Activated CD8-positive, alpha-beta memory T cell treated with anti-CD3 and anti-CD28 coated beads, Interleukin-2, amount 10 ng/mL, durations not matched to agents 7 days and 5 days (primary cell): Measurements from ENCODE around the gene ATF5. TPM values are rescaled to one million over a fixed set of nuclear protein-coding genes. Genes with fewer than 3 reads are reported as not detected.
"Not testable (repeated sequence)": the region's sequence is repeated elsewhere in the genome, so short reads cannot be mapped to it uniquely, and the experiment has no call there.

Experiments
- ATAC-seq: fragments of 150-1000 bp; cut with Tn5 transposase; one replicate; pipeline ENCODE4 v1.10.0; 2021; ENCODE audit warnings: moderate library complexity
- CTCF ChIA-PET: fragments of 350-600 bp; sonication (Branson Sonifier 250); formaldehyde crosslinking; loops from one replicate; lab custom pipeline; 2021; ENCODE audit warnings: antibody characterized with exemption; lab: Charles Lee
- DNase-seq: peaks from one replicate; pipeline ENCODE4 v3.0.0-alpha.2; 2020
- H3K27ac Mint-ChIP-seq: one replicate; pipeline ENCODE4 v1.8.0; 2021; ENCODE audit warnings: mild to moderate bottlenecking, mixed read lengths
- H3K27me3 Mint-ChIP-seq: one replicate; pipeline ENCODE4 v1.8.0; 2021; ENCODE audit warnings: mixed read lengths
- H3K36me3 Mint-ChIP-seq: one replicate; pipeline ENCODE4 v1.8.0; 2021; ENCODE audit warnings: mild to moderate bottlenecking, mixed read lengths
- H3K4me1 Mint-ChIP-seq: one replicate; pipeline ENCODE4 v1.8.0; 2021; ENCODE audit warnings: mixed read lengths
- H3K4me3 Mint-ChIP-seq: one replicate; pipeline ENCODE4 v1.8.0; 2021; ENCODE audit warnings: mild to moderate bottlenecking, moderate library complexity, mixed read lengths
- H3K9me3 Mint-ChIP-seq: one replicate; pipeline ENCODE4 v1.8.0; 2022; ENCODE audit warnings: low read depth, mixed read lengths
- total RNA-seq, 2 experiments: library from RNA; stranded (reverse); gene quantifications; one replicate each; pipeline ENCODE4 v1.2.3, GENCODE V29; 2021

The ATF5 gene
- total RNA-seq, 2 experiments from 2014 or later, result 8.4 to 13.7 TPM

DNA sequence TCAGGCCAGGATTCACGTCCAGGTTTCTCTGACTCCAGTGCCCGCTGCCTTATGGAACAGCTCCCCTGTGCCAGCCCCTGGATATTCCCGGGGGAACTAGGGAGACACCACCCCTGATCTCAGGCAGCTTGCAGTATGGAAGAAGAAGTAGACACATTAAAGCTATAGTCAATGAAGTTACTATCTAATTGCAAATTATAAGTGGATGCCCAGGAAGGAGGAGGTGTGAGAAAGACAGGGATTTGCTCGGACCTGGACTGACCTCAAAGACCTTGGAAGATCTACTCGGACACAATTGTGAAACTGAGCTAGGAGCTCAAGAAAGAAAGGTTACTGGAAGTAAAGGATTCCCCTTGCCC, 21.6 kb downstream of the ATF5 start:
- CTCF ChIA-PET, result interaction anchor here (1.2 to 2.5 kb wide), 3 partner anchors 13 to 185 kb away, joined by 4 to 9 read pairs (median 7); no protein-coding TSS in a partner anchor
- no peak for ATAC-seq
- H3K27me3 Mint-ChIP-seq, result peaks cover 26% of the 10 kb centered on the region

DNA sequence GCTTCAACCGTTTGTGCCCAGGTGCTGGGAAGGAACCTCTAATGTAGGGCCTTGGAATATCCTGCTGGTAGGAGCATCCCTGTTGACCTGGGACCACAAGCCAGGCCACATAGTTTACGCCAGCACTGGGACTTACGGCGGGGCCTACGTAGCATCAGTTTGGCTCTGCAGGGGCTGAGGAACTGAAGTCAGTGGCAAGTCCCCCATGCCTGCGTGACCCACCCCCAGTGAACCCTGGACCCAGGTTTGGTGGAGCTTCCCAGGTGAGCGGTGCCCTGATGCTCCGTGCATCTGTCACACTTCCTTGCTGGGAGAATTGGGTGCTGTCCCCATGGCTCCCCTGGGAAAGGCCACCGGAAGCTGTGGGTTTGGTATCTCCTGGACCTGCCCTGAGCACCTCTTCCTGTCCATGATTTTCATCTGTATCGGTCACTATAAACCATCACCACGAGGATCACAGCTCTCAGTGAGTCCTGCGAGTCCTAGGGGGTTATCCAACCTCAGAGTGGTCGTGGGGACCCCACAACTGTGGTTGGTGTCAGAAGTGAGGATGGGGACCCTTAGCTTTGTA, 22.0 kb downstream of the ATF5 start:
- no peak overlapping the region for H3K4me3 Mint-ChIP-seq
- CTCF ChIA-PET, result interaction anchor here (1.0 to 2.5 kb wide), 4 partner anchors 10 to 185 kb away, joined by 3 to 9 read pairs (median 6); no protein-coding TSS in a partner anchor
- no peak overlapping the region for H3K27ac Mint-ChIP-seq
- H3K36me3 Mint-ChIP-seq, result no peaks in the 10 kb centered on the region
- no peak for ATAC-seq
- no peaks in the 10 kb centered on the region for H3K9me3 Mint-ChIP-seq
- H3K27me3 Mint-ChIP-seq, result peaks cover 26% of the 10 kb centered on the region
- no peak for DNase-seq
- peaks cover 6% of the 10 kb centered on the region for H3K4me1 Mint-ChIP-seq

More for the DNA sequence above, 21.6 kb downstream of the ATF5 start:
- H3K4me1 Mint-ChIP-seq, result peaks cover 6% of the 10 kb centered on the region
- DNase-seq, result no peak
- no peak overlapping the region for H3K4me3 Mint-ChIP-seq
- H3K27ac Mint-ChIP-seq, result no peak overlapping the region
- H3K9me3 Mint-ChIP-seq, result no peaks in the 10 kb centered on the region
- no peaks in the 10 kb centered on the region for H3K36me3 Mint-ChIP-seq

DNA sequence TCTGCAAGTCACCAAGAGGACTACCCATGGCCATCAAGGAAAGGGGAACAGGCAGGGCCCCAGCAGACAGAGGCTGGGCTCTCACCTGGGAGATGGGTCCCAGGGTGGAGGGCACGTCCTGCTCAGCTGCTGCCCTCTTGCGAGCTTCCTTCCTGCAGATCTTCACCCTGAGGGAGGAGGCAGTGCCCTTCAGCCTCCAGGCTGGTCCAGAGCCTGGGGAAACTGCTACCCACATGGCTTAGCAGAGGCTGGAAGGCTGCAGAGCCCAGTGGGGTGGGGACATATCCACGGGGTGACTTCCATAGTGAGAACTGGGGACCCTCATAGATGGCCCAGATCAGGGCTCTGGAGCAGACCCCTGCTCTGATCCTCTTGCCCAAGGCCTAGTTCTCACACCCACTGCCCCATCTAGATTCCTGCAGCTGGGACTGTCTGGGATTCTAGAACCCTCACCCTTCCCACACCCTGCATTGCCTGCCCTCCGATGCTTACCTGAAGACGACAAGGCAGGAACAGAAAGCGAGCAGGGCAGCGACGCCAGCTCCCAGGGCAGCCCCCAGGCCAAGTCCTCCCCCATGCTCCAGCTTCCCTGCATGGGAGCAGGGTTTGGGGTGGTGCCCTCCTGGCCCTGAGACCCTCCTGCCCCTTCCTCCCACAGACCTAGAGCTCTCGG, 22.9 kb downstream of the ATF5 start:
- CTCF ChIA-PET, result interaction anchor here (1.0 to 1.6 kb wide), 2 partner anchors 11 to 19 kb away, joined by 3 to 4 read pairs; no protein-coding TSS in a partner anchor
- H3K27me3 Mint-ChIP-seq, result peaks cover 26% of the 10 kb centered on the region

DNA sequence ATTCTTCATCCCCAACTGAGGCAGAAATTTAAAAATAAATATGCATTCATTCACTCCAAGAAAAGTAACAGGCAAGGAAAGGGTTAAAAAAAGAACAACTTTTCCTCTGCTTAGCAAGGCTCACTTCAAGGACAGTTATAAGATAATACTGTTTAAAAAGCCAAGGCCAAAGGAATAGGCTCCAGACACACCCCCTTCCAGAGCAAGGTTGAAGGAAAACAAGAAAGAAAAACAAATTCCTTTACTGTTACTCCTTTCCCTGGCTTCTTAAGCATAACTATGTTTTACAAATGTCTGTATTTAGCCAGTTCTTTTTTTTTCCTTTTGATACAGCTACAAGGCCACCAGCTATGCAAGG, 23.5 kb downstream of the ATF5 start:
- ATAC-seq, result no peak
- Mint-ChIP-seq H3K4me1 (peaks cover 6% of the 10 kb centered on the region), H3K27ac (no peak overlapping the region), H3K36me3 (no peaks in the 10 kb centered on the region), H3K4me3 (no peak overlapping the region), H3K9me3 (no peaks in the 10 kb centered on the region), H3K27me3 (peaks cover 26% of the 10 kb centered on the region)
- no peak for DNase-seq
- CTCF ChIA-PET, result interaction anchor here (1.0 kb wide), 1 partner anchor 15 kb away, joined by 5 read pairs; no protein-coding TSS in a partner anchor

More for the DNA sequence above, 22.9 kb downstream of the ATF5 start:
- DNase-seq (no peak), ATAC-seq (no peak)
- Mint-ChIP-seq H3K4me1 (peaks cover 6% of the 10 kb centered on the region), H3K4me3 (no peak overlapping the region), H3K36me3 (no peaks in the 10 kb centered on the region), H3K9me3 (no peaks in the 10 kb centered on the region), H3K27ac (no peak overlapping the region)

DNA sequence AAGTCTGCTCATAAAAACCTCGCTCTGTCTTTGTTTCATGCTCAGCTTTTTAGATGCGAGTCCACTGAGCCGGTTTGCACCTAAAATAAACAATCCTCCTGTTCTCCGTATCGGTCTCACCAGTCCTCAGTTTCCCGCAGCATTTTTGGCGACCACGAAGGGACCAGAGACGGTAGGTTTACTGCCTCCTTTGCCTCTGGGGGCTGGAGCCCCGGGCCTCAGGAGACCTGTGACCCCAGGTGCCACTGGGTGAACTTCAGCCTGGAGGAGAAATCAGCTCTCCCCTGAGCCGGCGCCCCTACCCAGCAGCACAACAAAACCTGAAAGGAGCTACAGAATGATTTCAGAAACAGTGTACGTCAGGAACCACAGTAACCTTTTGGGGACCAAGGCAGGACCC, 23.9 kb downstream of the ATF5 start:
- ATAC-seq (no peak), DNase-seq (no peak)
- no peaks in the 10 kb centered on the region for H3K9me3 Mint-ChIP-seq
- peaks cover 26% of the 10 kb centered on the region for H3K27me3 Mint-ChIP-seq
- CTCF ChIA-PET, result interaction anchor here (1.0 kb wide), 1 partner anchor 15 kb away, joined by 5 read pairs; no protein-coding TSS in a partner anchor
- peaks cover 6% of the 10 kb centered on the region for H3K4me1 Mint-ChIP-seq
- no peak overlapping the region for H3K27ac Mint-ChIP-seq
- no peaks in the 10 kb centered on the region for H3K36me3 Mint-ChIP-seq
- no peak overlapping the region for H3K4me3 Mint-ChIP-seq

DNA sequence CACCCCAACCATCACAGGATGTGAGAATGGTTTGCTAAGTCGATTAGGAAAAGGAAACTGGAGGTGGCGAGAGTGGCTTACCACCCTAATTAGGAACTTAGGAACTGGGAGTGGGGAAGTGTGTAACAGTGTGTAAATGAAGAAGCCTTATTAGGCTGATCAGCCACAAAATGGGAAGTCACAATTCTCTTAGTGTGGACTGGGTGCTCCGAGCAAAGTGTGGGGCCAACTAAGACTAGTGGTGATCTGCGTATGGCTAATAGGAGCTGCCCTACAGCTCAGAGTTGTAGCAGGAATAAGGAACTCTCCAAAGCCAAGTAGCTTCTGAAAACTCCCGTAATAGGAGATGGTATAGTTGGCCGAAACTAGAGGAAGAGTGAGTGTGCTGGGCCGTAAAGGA, 24.4 kb downstream of the ATF5 start:
- Mint-ChIP-seq H3K4me3 (no peak overlapping the region), H3K27me3 (peaks cover 26% of the 10 kb centered on the region), H3K27ac (no peak overlapping the region), H3K4me1 (peaks cover 6% of the 10 kb centered on the region), H3K9me3 (no peaks in the 10 kb centered on the region), H3K36me3 (no peaks in the 10 kb centered on the region)
- CTCF ChIA-PET, result interaction anchor here (1.0 kb wide), 1 partner anchor 16 kb away, joined by 5 read pairs; no protein-coding TSS in a partner anchor
- DNase-seq (no peak), ATAC-seq (no peak)

DNA sequence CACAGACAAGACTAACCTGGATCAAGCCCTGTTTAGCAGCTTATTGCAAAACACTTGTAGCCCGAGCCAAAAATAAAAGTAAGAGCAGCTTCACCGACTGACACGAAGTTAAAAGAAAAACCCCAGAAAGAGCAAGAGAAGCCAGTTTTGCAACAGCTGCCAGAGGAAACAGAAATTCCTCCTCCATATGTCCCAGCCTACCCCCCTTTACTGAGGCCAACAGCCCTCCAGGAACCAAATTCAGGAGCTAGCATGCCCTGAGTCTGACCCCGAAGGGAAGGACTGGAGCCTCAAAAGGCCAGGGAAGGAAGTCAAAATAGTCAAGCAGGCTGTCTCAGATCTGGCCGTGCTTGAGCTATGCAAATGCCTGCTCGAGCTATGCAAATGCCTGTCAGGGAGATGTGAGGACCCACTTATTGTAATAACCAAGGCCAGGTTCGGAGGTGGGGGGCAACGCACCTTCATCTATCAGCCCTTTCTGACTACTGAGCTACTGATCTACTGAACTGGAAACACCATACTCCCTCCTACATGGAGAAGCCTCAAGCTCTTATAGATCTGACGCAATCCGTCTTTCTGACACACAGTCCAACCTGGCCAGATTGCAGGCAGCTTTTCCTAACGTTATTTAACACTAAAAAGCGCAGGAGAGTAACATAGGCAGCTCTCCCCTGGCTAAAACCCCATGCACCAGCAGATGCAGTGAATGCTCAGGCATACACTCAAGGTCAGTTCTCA, 25.3 kb downstream of the ATF5 start:
- no peak for ATAC-seq
- no peaks in the 10 kb centered on the region for H3K36me3 Mint-ChIP-seq
- CTCF ChIA-PET, result interaction anchor here (0.8 to 1.3 kb wide), 3 partner anchors 11 to 182 kb away, joined by 3 to 4 read pairs (median 3); no protein-coding TSS in a partner anchor
- H3K4me1 Mint-ChIP-seq, result peaks cover 6% of the 10 kb centered on the region
- no peak overlapping the region for H3K27ac Mint-ChIP-seq
- H3K4me3 Mint-ChIP-seq, result no peak overlapping the region
- H3K9me3 Mint-ChIP-seq, result no peaks in the 10 kb centered on the region
- peaks cover 26% of the 10 kb centered on the region for H3K27me3 Mint-ChIP-seq
- DNase-seq, result no peak

DNA sequence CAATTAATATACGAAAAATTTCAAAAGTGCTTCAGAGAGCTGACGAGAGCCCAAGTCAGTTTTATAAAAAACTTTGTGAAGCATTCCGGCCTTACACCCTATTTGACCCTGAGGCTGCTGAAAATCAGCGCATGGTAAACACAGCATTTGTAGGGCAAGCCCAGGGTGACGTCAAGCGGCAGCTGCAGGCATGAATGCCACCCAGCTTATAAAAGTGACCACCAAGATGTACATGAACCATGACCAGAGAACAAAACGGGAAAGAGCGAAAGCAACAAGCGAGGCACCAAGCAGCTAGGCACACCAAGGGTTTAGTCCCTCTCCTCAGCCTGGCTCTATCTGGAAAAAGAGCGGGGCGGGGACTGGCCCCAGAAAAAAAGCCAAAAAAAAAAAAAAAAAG, 25.9 kb downstream of the ATF5 start:
- no peaks in the 10 kb centered on the region for H3K9me3 Mint-ChIP-seq
- no peak for DNase-seq
- H3K36me3 Mint-ChIP-seq, result no peaks in the 10 kb centered on the region
- peaks cover 26% of the 10 kb centered on the region for H3K27me3 Mint-ChIP-seq
- peaks cover 6% of the 10 kb centered on the region for H3K4me1 Mint-ChIP-seq
- CTCF ChIA-PET, result interaction anchor here (1.1 to 1.3 kb wide), 2 partner anchors 17 to 181 kb away, joined by 3 to 4 read pairs; no protein-coding TSS in a partner anchor
- no peak overlapping the region for H3K4me3 Mint-ChIP-seq
- ATAC-seq, result no peak
- H3K27ac Mint-ChIP-seq, result no peak overlapping the region

DNA sequence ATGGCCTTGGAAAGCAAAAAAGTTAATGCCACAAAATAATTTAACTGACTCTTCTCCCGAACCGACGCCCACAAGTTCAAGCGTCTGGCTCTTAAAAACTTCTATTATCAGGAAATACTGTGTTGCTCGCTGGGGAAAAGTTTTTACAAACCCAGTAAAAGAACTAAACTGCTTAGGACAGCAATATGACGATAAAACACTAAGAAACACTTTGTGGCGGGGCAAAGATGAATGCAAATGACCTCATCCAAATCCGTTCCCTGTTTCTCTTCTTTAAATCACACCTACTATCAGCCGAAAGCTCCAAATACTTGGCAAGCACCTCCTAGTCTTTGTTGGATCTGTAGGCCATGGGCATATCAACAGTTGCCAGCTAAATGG, 27.1 kb downstream of the ATF5 start:
- Mint-ChIP-seq H3K4me1 (peaks cover 6% of the 10 kb centered on the region), H3K9me3 (no peaks in the 10 kb centered on the region), H3K27me3 (peaks cover 24% of the 10 kb centered on the region), H3K4me3 (no peak overlapping the region), H3K36me3 (no peaks in the 10 kb centered on the region), H3K27ac (no peak overlapping the region)
- CTCF ChIA-PET, result no interaction called here
- ATAC-seq (no peak), DNase-seq (no peak)

DNA sequence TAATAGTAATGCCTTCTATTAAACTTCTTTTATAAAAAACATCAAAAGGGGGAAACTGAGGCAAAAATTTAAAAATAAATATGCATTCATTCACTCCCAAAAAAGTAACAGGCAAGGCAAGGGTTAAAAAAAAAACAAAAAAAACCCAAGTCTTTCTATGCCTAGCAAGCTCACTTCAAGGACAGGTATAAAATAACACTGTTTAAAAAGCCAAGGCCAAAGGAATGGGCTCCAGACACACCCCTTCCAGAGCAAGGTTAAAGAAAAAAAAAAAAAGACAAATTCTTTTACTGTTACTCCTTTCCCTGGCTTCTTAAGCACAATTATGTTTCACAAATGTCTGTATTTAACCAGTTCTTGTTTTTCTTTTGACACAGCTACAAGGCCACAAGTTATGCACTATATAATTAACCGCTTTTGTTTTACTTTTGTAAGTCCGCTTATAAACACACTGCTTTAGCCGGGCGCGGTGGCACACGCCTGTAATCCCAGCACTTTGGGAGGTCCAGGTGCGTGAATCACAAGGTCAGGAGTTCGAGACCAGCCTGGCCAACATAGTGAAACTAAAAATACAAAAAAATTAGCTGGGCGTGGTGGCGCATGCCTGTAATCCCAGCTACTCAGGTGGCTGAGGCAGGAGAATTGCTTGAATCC, 28.4 kb downstream of the ATF5 start:
- Mint-ChIP-seq H3K4me3 (no peak overlapping the region), H3K36me3 (no peaks in the 10 kb centered on the region), H3K4me1 (peaks cover 6% of the 10 kb centered on the region), H3K27ac (no peak overlapping the region), H3K27me3 (peaks cover 24% of the 10 kb centered on the region), H3K9me3 (no peaks in the 10 kb centered on the region)
- no peak for ATAC-seq
- CTCF ChIA-PET, result interaction anchor here (1.2 to 1.8 kb wide), 3 partner anchors 19 to 28 kb away, joined by 3 to 6 read pairs (median 4); no protein-coding TSS in a partner anchor
- no peak for DNase-seq

DNA sequence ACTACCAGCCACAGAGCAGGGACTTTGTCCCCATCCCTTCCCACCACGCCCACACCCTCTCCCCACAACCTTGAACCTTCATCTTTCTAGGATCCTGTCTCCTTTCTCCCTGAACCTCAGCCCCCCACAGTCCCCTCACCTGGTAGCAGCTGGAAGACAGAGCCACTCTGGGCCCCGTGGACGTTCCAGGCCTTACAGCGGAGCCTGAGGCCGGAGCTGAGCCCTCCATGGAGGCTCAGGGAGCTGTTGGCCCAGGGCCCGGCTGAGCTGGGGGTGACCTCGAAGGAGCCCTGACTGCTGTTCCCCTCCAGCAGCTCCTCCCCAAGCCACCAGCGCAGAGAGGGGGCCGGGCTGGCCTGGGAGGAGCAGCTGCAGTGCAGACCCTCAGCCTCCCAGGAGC, 29.1 kb downstream of the ATF5 start:
- CTCF ChIA-PET, result interaction anchor here (1.6 to 1.8 kb wide), 2 partner anchors 25 to 27 kb away, joined by 3 to 6 read pairs; no protein-coding TSS in a partner anchor
- H3K36me3 Mint-ChIP-seq, ATAC-seq, H3K27ac Mint-ChIP-seq, H3K9me3 Mint-ChIP-seq, H3K4me3 Mint-ChIP-seq, DNase-seq, H3K4me1 Mint-ChIP-seq: not testable (repeated sequence)
- H3K27me3 Mint-ChIP-seq, result peaks cover 20% of the 10 kb centered on the region

DNA sequence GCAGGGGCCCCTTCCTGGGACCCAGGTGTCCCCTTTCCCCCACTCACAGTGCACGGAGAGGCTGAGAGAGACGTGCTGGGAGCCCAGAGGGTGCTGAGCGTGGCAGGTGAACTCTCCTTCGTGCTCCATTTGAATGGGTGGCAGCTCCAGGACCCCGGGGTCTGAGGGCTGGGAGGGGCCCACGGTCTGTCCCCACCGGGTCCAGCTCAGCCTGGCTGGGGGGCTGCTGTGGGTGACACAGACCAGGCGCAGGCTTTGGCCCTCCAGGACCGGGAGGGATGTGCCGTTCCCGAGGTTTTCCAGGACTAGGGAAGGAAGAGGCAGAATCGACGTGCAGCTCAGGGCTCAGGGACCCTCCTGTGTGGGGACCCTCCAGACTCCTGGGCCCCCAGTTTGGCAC, 29.6 kb downstream of the ATF5 start:
- not testable (repeated sequence) for DNase-seq, H3K4me3 Mint-ChIP-seq, ATAC-seq, H3K4me1 Mint-ChIP-seq, H3K27ac Mint-ChIP-seq, H3K36me3 Mint-ChIP-seq, H3K9me3 Mint-ChIP-seq
- CTCF ChIA-PET, result interaction anchor here (1.6 to 1.8 kb wide), 2 partner anchors 25 to 26 kb away, joined by 3 to 6 read pairs; no protein-coding TSS in a partner anchor
- H3K27me3 Mint-ChIP-seq, result peaks cover 15% of the 10 kb centered on the region

DNA sequence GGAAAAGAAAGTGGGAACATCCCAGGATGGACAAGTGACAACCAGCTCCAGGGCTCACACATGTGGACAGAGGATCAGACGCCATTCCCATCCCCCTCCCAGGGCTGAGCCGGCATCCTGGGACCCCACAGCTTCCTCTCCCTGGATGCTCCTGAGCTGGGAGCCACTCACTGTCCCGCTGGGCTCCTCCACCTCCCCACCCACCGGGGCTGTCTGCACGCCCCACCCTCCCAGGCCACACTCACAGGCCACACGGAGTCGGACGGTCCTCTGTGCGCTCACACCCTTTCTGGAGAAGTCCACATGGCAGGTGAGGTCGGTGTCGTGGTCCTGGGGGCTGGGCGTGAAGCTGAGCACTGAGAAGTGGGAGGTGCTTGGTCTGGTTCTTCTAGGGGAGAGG, 30.9 kb downstream of the ATF5 start:
- H3K27me3 Mint-ChIP-seq, ATAC-seq, H3K27ac Mint-ChIP-seq, H3K9me3 Mint-ChIP-seq, DNase-seq, H3K4me1 Mint-ChIP-seq, CTCF ChIA-PET, H3K4me3 Mint-ChIP-seq, H3K36me3 Mint-ChIP-seq: not testable (repeated sequence)
